Gastrocnemius medialis (tissue), 4 donors: Measurements from ENCODE around the gene NDUFB5. TPM values are rescaled to one million over a fixed set of nuclear protein-coding genes. Genes with fewer than 3 reads are reported as not detected.

Source experiments
- ATAC-seq, 2 donors: fragments of 150-250 bp; one replicate each; pipeline ENCODE4 v1.9.1; 2016
- DNase-seq, 2 donors: peaks; one replicate each; pipeline ENCODE4 v3.0.0-alpha.2; 2019
- H3K27ac ChIP-seq, 4 donors: fragments of 200-600 bp; sonication (generic); 1 replicate in 1 of 4; 2 replicates in 3 of 4; pipeline ENCODE4 v1.5.1; 2016 to 2018; ENCODE audit warnings: mild to moderate bottlenecking in 2 of 4, moderate library complexity in 1 of 4
- H3K27me3 ChIP-seq, 3 donors: fragments of 200-600 bp; sonication (generic) in 2 of 3; 1 replicate in 1 of 3; 2 replicates in 2 of 3; pipeline versions ENCODE4 v1.5.1 to v1.6.0; 2016 to 2019; ENCODE audit warnings: mild to moderate bottlenecking in 1 of 3, moderate library complexity in 1 of 3
- H3K36me3 ChIP-seq, 2 donors: fragments of 200-600 bp; sonication (generic) in 1 of 2; one replicate each; pipeline ENCODE4 v1.5.1; 2017 to 2018
- H3K4me1 ChIP-seq, 2 donors: fragments of 200-600 bp; sonication (generic) in 1 of 2; one replicate each; pipeline ENCODE4 v1.5.1; 2016 to 2017; ENCODE audit warnings: mild to moderate bottlenecking in 2 of 2
- H3K4me3 ChIP-seq, 4 donors: fragments of 200-600 bp; sonication (generic) in 3 of 4; 1 replicate in 1 of 4; 2 replicates in 3 of 4; pipeline ENCODE4 v1.5.1; 2016 to 2019; ENCODE audit warnings: mild to moderate bottlenecking in 2 of 4
- H3K9me3 ChIP-seq, 3 donors: fragments of 200-600 bp; sonication (generic) in 2 of 3; 1 replicate in 1 of 3; 2 replicates in 2 of 3; pipeline ENCODE4 v1.5.1; 2016 to 2019
- POLR2A ChIP-seq, 2 donors: fragments of 450-650 bp; IDR thresholded peaks; one replicate each; pipeline ENCODE4 v1.6.1; 2017; ENCODE audit warnings: antibody characterized with exemption in 2 of 2, mild to moderate bottlenecking in 2 of 2, moderate library complexity in 2 of 2
- in situ Hi-C, 4 donors: fragments of 200-750 bp; cut with MboI; loops; one replicate each; pipeline versions ENCODE4 v1.15.0 to v1.8.0; 2017; ENCODE audit warnings: low sequenced_read_pairs in 4 of 4
- intact Hi-C: fragments of 100-400 bp; cut with DNase I; formaldehyde crosslinking; loops from one replicate; pipeline ENCODE4 v1.15.1; 2023; ENCODE audit warnings: low total_unique reads
- total RNA-seq, 4 donors: library from RNA; depleted of rRNA; stranded (reverse); fragments of >200 nt; gene quantifications; one replicate each; pipeline versions ENCODE4 v1.1.0 to v1.2.3, GENCODE V29; 2016
- TF ChIP-seq, protein P1 (sequence below), 5 experiments: fragments of 450-650 bp in 3 of 5; fragments of 200-600 bp in 2 of 5; sonication (generic) in 2 of 5; IDR thresholded peaks in 4 of 5; conservative IDR thresholded peaks in 1 of 5; 1 replicate in 4 of 5; 2 replicates in 1 of 5; pipeline ENCODE4 v1.5.1; 2016 to 2019; ENCODE audit warnings: antibody characterized with exemption in 5 of 5, mild to moderate bottlenecking in 3 of 5, moderate library complexity in 3 of 5

Gene NDUFB5
- total RNA-seq, 4 donors from 2014 or later = 127 to 348 (median 179) TPM

DNA sequence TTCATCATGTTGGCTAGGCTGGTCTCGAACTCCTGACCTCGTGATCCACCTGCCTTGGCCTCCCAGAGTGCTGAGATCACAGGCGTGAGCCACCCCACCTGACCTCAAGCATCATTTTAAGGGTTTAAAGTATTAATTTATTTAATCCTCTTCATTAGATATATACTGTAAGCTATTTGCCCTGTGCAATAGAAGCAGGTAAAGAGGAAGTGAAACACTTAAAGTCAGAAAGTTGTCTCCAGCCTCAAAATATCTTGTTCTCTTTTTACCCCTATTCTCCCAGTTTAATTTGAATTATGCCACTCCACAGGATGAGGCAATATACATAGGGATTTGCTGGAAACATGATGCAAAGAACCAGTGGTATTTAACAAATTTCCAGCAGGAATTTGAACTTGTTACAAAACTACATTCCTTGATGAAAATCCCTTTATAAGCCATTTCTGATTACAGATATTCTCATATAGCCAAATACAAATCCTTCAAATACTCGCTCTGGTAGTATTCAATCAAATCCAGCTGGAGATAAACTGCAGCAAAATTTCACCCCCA is 2.0 kb downstream of the NDUFB5 start:
- H3K36me3 ChIP-seq = peaks cover 0 to 6% of the 10 kb centered on the region in 2 donors
- no peak for ATAC-seq
- H3K4me3 ChIP-seq = no peak overlapping the region
- in situ Hi-C loops (loop anchor here in 1 of 4 donors (25.0 kb wide), 1 partner anchor 469 kb away; the partner anchor contains the start of gene PIK3CA), intact Hi-C loops (no loop called here)
- no peaks in the 10 kb centered on the region for H3K9me3 ChIP-seq
- no peak for DNase-seq
- peaks cover 30 to 47% of the 10 kb centered on the region in 2 donors for H3K4me1 ChIP-seq
- no peak for TF ChIP-seq POLR2A (IDR thresholded peaks at IDR 0.05)
- TF ChIP-seq, protein P1, sequence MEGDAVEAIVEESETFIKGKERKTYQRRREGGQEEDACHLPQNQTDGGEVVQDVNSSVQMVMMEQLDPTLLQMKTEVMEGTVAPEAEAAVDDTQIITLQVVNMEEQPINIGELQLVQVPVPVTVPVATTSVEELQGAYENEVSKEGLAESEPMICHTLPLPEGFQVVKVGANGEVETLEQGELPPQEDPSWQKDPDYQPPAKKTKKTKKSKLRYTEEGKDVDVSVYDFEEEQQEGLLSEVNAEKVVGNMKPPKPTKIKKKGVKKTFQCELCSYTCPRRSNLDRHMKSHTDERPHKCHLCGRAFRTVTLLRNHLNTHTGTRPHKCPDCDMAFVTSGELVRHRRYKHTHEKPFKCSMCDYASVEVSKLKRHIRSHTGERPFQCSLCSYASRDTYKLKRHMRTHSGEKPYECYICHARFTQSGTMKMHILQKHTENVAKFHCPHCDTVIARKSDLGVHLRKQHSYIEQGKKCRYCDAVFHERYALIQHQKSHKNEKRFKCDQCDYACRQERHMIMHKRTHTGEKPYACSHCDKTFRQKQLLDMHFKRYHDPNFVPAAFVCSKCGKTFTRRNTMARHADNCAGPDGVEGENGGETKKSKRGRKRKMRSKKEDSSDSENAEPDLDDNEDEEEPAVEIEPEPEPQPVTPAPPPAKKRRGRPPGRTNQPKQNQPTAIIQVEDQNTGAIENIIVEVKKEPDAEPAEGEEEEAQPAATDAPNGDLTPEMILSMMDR (IDR thresholded peaks at IDR 0.05 in 4 of 5, conservative IDR thresholded peaks at IDR 0.05 in 1 of 5) = no peak
- no peaks in the 10 kb centered on the region for H3K27me3 ChIP-seq
- H3K27ac ChIP-seq = peak overlapping the region in 1 of 4 donors; percentile 90

DNA sequence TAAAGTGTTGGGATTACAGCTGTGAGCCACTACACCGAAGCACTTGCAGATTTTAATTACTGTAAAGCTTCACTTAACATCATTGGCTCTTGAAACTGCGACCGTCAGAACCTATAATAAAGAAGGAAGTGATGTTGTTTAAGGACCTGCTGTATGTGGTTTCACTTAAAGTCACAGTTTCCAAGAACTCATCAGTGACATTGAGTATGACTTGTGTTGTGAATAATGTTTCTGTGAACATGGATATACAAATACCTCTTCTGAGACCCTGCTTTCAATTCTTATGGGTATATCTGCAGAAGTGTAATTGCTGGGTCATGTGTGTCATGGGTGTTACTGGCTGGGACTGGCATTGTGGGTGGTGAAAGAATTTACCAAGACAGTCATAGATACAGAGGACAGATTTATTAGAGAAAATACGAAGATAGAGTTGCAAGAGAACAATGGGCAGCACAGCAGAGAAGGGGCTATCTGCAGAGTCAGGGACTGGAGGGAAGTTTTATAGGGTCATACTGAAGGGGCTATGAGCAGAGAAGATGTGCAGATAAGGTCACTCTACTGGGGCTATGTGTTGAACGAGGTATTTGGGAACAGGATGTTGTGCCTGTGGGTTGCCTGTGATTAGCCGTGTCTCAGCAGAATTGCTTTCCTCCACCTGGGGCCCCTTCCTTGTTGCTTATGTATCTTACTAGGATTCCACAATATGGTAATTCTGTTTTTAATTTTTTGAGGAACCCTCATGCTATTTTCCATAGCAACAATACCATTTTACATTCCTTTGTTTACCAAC is 4.5 kb downstream of the NDUFB5 start:
- H3K9me3 ChIP-seq = no peaks in the 10 kb centered on the region
- peaks cover 17 to 35% of the 10 kb centered on the region in 2 donors for H3K4me1 ChIP-seq
- no peaks in the 10 kb centered on the region for H3K36me3 ChIP-seq
- no peak for DNase-seq
- no peak overlapping the region for H3K4me3 ChIP-seq
- no peak overlapping the region for H3K27ac ChIP-seq
- no peak for TF ChIP-seq POLR2A (IDR thresholded peaks at IDR 0.05)
- TF ChIP-seq, protein P1 (IDR thresholded peaks at IDR 0.05 in 4 of 5, conservative IDR thresholded peaks at IDR 0.05 in 1 of 5) = no peak
- intact Hi-C loops = no loop called here
- no peaks in the 10 kb centered on the region for H3K27me3 ChIP-seq
- ATAC-seq = no peak
- in situ Hi-C loops = loop anchor here in 1 of 4 donors (25.0 kb wide), 1 partner anchor 472 kb away; the partner anchor contains the start of gene PIK3CA

DNA sequence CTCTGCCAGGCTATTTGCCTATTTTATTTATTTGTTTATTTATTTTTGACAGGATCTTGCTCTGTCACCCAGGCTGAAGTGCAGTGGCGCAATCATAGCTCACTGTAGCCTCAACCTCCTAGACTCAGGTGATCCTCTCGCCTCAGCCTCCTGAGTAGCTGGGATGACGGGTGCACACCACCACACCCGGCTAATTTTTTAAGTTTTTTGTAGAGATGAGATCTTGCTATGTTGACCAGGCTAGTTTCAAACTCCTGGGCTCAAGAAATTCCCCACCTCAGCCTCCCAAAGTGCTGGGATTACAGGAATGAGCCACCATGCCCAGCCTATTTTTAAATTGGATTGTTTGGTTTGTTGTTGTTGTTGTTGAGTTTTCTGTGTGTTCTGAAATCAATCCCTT is 5.5 kb downstream of the NDUFB5 start:
- intact Hi-C loops (no loop called here), in situ Hi-C loops (loop anchor here in 1 of 4 donors (25.0 kb wide), 1 partner anchor 473 kb away; the partner anchor contains the start of gene PIK3CA)
- H3K4me3 ChIP-seq = no peak overlapping the region
- no peak overlapping the region for H3K27ac ChIP-seq
- H3K9me3 ChIP-seq = no peaks in the 10 kb centered on the region
- H3K36me3 ChIP-seq = no peaks in the 10 kb centered on the region
- DNase-seq (no peak), ATAC-seq (no peak)
- TF ChIP-seq POLR2A (IDR thresholded peaks at IDR 0.05) = no peak
- TF ChIP-seq, protein P1 (IDR thresholded peaks at IDR 0.05 in 4 of 5, conservative IDR thresholded peaks at IDR 0.05 in 1 of 5) = no peak
- H3K27me3 ChIP-seq = no peaks in the 10 kb centered on the region
- H3K4me1 ChIP-seq = peaks cover 17 to 35% of the 10 kb centered on the region in 2 donors

DNA sequence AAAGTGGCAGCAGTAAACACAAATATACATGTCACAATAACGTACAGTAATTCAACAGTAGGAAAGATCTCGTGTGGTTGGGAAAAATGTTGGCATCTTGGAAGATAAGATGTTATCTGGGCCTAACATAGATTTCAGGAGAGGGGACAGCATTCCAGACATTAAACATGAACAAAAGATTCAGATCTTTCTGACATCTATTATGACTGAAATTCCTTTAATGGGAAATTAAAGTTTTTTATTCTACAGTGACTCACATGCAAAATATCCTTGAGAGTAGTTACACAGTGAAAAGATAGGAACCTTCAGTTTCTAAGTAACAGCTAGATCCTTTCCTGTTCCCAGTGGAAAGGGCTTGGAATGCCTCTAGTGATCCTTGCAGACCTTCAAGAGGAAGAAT is 9.2 kb downstream of the NDUFB5 start:
- Histone ChIP-seq H3K36me3 (peaks cover under 1 to 34% of the 10 kb centered on the region in 2 donors), H3K9me3 (no peaks in the 10 kb centered on the region), H3K4me3 (no peak overlapping the region), H3K4me1 (peaks cover 0 to 14% of the 10 kb centered on the region in 2 donors), H3K27ac (no peak overlapping the region), H3K27me3 (no peaks in the 10 kb centered on the region)
- TF ChIP-seq, protein P1 (IDR thresholded peaks at IDR 0.05 in 4 of 5, conservative IDR thresholded peaks at IDR 0.05 in 1 of 5) = no peak
- no peak for TF ChIP-seq POLR2A (IDR thresholded peaks at IDR 0.05)
- intact Hi-C loops = no loop called here
- no peak for ATAC-seq
- DNase-seq = no peak
- in situ Hi-C loops = loop anchor here in 1 of 4 donors (25.0 kb wide), 1 partner anchor 477 kb away; the partner anchor contains the start of gene PIK3CA
